ENCODE data around the gene SFMBT2.

GRCh38 chr10:7165500-7166177 lies 245.2 kb downstream of the SFMBT2 start:
- TF ChIP-seq CTCF (IDR thresholded peaks at IDR 0.05 in 8 of 11, conservative IDR thresholded peaks at IDR 0.05 in 3 of 11) (no peak), POLR2A (IDR thresholded peaks at IDR 0.05) (no peak), POLR2AphosphoS5 (IDR thresholded peaks at IDR 0.05) (no peak)

All from spleen (tissue), 7 donors.